GM18907 (cell line): ENCODE results near the gene NUDT6.
"Not testable (repeated sequence)": the region's sequence is repeated elsewhere in the genome, so short reads cannot be mapped to it uniquely, and the experiment has no call there.

Experiments used
- ATAC-seq: cut with Tn5 transposase; IDR thresholded peaks from one replicate; pipeline ENCODE4 v1.9.1; 2021; ENCODE audit warnings: mild to moderate bottlenecking, moderate library complexity; ENCODE audit not compliant: unreplicated experiment

Gene NUDT6

GRCh38 chr4:122921971-122922876 is at the start of gene NUDT6:
Gene NUDT6, minus strand, starts transcription at chr4:122922597. Its CDS starts 25 bp downstream, at chr4:122922572.
- ATAC-seq: peak; percentile 77

GRCh38 chr4:122968227-122968812 is 45.9 kb upstream of the NUDT6 start:
- no peak for ATAC-seq

GRCh38 chr4:122967231-122967630 is 44.8 kb upstream of the NUDT6 start:
- no peak for ATAC-seq

GRCh38 chr4:122966201-122966600 is 43.8 kb upstream of the NUDT6 start:
- ATAC-seq: no peak

GRCh38 chr4:122963216-122963615 is 40.8 kb upstream of the NUDT6 start:
- no peak for ATAC-seq

- no peak for ATAC-seq
These were observed 38.2 kb upstream of the NUDT6 start for GRCh38 chr4:122960611-122961000.

- ATAC-seq: no peak
These were observed 37.7 kb upstream of the NUDT6 start for GRCh38 chr4:122959981-122960610.

- no peak for ATAC-seq
These were observed 37.0 kb upstream of the NUDT6 start for GRCh38 chr4:122959441-122959840.

- no peak for ATAC-seq
These were observed 36.1 kb upstream of the NUDT6 start for GRCh38 chr4:122958505-122958904.

- no peak for ATAC-seq
These were observed 31.5 kb upstream of the NUDT6 start for GRCh38 chr4:122953924-122954323.

GRCh38 chr4:122952028-122952427 is 29.6 kb upstream of the NUDT6 start:
- ATAC-seq: no peak

- no peak for ATAC-seq
These were observed 26.3 kb upstream of the NUDT6 start for GRCh38 chr4:122948671-122949070.

- no peak for ATAC-seq
These were observed 23.7 kb upstream of the NUDT6 start for GRCh38 chr4:122946142-122946541.

- not testable (repeated sequence) for ATAC-seq
These were observed 22.7 kb upstream of the NUDT6 start for GRCh38 chr4:122945136-122945535.

- ATAC-seq: no peak
These were observed 10.4 kb upstream of the NUDT6 start for GRCh38 chr4:122932763-122933162.

- ATAC-seq: no peak
These were observed 8.5 kb upstream of the NUDT6 start for GRCh38 chr4:122930862-122931261.

- no peak for ATAC-seq
These were observed 6.5 kb upstream of the NUDT6 start for GRCh38 chr4:122928930-122929329.

GRCh38 chr4:122922877-122923511 is 597 bp upstream of the NUDT6 start:
- ATAC-seq: peak; percentile 98

- ATAC-seq: no peak
These were observed 1.1 kb downstream of the NUDT6 start for GRCh38 chr4:122921300-122921699.

- no peak for ATAC-seq
These were observed 1.9 kb downstream of the NUDT6 start for GRCh38 chr4:122920473-122920872.

GRCh38 chr4:122917731-122918130 is 4.7 kb downstream of the NUDT6 start:
- no peak for ATAC-seq
